NCI-H146 (cell line): Measurements from ENCODE around the gene AACS.
"Not testable (repeated sequence)": the region's sequence is repeated elsewhere in the genome, so short reads cannot be mapped to it uniquely, and the experiment has no call there.

Experiments
- DNase-seq: peaks from one replicate; lab custom pipeline; 2025; lab: John Stamatoyannopoulos, UW

AACS gene

DNA sequence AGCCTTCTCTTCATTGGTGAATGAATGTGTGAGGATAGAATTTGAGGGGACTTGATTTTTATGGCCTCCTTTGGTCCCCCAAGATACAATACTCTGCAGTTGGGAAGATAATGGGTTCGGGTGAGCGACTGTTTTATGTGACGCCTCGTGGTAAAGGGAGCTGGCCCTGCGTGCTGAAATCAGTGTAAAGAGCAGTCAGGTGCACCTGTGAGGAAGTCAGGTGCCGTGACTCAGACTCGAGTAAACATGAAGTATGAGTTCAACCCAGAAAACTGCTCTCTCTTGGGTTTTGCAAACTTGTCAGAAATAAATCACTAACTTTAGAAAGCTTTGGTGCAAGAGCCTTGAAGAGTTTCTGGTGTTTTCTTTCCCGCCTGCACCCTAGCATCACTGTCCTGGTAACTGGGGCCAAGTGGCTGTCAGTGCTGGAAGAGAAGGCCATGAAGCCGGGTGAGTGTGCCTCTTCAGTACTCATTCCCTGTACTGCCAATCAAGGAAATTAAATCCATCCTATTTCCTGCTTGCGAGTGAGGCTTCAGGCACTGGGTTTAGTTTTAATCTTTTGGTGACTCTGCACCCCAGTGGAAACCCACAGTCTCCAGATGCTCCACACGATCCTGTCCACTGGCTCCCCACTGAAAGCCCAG is 59.2 kb downstream of the AACS start:
- DNase-seq: no peak

GRCh38 chr12:125125271-125125670 is 60.0 kb downstream of the AACS start:
- no peak for DNase-seq

- DNase-seq: peak; percentile 13
Measured at GRCh38 chr12:125128439-125129178, 63.4 kb downstream of the AACS start.

- no peak for DNase-seq
Measured at GRCh38 chr12:125129179-125129571, 63.9 kb downstream of the AACS start.

DNA sequence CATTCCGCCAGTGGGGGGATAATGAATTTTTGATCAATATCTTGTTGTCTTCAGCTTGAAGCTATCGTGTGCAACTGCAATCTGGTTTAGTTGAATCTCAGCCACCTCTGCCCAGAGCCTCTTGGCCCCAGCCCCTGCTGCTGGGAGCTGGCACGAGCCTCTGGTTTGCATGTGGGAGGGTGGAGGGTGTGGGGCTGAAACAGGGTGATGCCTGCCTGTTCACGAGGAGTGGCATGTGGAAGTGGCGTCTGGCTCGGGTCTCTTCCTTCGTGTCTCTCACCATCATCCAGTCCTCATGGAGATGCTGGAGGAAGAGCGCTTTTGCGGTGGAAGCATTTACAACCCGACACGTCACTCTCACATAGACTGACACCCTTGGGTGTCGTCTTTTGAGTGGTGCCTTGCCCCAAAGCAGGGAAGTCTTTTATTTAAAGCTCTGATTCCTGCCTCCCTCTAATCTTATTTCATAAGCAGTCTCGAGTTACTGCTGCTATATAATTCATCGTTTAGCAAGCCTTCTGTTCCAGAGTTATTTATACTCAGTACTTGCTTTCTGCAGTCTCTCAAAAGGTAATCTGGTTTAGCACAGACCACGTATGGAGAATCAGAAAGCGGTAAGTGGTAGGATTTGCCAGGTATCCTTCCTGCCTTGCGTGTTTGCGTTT is 64.5 kb downstream of the AACS start:
- DNase-seq: no peak

- DNase-seq: no peak
Measured at GRCh38 chr12:125131958-125132357, 66.7 kb downstream of the AACS start.

DNA sequence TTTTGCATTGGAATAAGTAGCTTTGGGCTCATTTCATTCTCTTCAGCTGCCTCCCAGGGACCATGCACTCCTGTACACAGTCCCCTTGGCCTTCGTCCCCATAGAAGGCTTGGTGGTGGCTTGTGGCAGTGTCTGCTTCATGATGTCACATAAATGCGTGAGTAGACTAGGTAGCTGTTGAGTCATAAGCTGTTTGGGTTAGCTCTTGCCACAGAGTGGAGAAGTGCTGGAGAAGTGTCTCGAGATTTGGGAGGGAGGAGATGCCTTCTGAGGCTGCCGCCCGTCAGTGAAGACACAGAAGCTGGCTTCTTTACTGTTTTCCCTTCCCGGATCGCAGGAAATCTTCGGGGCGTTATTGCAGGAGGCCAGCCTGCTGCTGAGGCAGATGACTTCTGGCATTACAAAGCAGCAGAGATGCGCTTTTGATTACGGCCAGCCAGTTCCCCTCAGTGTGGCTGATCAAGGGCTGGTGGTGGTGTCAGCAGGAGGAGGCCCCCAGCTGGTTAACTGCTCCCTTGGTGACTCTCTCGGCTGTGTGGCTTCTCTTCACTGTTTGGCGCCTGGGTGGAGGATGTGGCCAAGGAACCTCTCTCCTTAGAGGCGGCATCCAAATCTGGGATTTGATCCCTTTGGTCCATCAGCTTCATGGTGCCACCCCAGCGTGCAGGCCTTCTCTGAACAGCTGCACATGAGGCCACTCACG is 67.6 kb downstream of the AACS start:
- DNase-seq: no peak

DNA sequence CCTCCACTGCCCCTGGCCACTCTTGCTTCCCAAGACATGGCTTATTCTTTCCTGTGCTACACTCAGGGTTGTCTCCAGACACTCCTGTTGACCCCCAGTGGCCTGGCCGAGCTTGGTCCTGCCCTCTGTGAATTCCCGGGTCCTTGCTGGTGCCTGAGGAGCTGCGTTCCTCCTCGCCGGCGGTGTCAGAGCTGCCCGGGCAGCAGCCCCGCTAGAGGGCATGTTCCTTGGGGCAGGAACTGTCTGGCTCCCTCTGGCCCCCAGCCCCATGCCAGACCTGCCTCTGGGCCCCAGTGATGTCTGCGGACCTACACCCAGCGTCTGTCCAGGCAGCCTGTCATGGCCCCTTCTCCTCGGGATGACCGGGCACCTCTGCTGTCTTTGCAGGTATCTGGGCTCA is 68.4 kb downstream of the AACS start:
- no peak for DNase-seq

- DNase-seq: no peak
Measured at GRCh38 chr12:125134576-125134975, 69.3 kb downstream of the AACS start.

DNA sequence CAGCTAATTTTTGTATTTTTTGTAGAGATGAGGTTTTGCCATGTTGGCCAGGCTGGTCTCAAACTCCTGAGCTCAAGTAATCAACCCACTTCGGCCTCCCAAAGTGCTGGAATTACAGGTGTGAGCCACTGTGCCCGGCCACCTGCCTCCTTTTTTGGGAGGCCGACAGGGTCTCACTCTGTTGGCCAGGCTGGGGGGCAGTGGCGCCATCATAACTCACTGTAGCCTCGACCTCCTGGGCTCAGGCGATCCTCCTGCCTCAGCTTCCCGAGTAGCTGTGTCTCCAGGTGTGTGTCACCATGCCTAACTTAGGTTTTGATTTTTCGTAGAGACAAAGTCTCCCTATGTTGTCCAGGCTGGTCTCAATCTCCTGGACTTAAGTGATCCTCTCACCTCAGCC is 70.7 kb downstream of the AACS start:
- DNase-seq: no peak

DNA sequence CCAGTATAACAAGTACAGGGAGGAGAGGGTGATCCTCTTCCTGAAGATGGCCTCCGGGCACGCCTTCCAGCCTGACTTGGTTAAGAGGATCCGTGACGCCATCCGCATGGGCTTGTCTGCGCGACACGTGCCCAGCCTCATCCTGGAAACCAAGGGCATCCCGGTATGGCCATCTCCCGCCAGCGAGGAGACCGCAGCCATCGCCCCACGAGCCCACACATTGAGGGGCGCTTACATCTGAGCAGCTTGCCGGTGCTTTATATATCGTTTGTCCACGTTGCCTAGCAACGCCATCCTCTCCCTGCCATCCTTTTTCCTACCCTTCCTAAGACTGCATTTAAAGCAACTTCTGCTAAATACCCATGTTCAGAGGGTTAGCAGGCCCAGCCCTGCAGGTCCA is 71.5 kb downstream of the AACS start:
- no peak for DNase-seq

- DNase-seq: no peak
Measured at GRCh38 chr12:125137766-125138344, 72.6 kb downstream of the AACS start.

GRCh38 chr12:125140279-125141209 is 75.3 kb downstream of the AACS start:
- peak; percentile 8 for DNase-seq

GRCh38 chr12:125141210-125141573 is 76.0 kb downstream of the AACS start:
- DNase-seq: not testable (repeated sequence)

DNA sequence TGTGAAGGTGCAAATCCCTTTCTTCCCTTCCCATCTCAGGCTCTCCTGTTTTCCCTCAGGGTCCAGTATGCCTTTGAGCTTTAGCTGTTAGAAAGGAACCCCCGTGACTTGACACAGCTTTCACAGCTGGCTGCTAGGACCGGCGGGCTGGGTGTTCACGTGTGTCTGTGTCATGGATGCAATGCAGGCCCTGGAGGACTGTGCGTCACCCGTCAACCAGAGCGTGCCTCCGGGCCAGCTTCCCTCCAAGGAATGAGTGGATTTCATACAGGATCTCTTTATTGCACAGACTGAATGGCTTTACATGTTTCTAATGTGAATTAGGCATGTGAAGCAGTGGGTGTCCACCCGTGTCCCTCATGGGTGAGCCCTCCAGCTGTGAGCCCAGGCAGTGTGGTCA is 77.4 kb downstream of the AACS start:
- no peak for DNase-seq

GRCh38 chr12:125143491-125143890 is 78.3 kb downstream of the AACS start:
- DNase-seq: no peak

- no peak for DNase-seq
Measured at GRCh38 chr12:125145196-125145595, 80.0 kb downstream of the AACS start.

DNA sequence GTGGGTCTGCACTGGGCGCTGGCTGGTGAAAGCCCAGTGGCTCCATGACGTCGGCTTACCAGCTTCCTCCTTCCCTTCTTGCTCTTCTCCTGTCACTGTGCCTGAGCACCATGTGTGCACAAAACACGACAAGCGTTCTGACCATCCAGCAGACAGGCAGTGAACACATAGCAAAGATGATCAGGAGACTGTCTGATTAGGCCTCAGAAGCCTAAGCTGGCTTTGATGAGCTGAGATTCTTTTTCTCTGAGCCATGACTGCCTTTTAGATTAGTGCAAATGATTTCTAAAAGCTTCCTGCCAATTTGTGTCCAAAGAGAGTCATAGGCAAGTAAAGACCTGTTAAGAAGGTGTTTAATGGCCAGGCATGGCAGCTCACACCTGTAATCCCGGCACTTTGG is 83.1 kb downstream of the AACS start:
- no peak for DNase-seq

- DNase-seq: no peak
Measured at GRCh38 chr12:125149160-125150108, 84.2 kb downstream of the AACS start.

DNA sequence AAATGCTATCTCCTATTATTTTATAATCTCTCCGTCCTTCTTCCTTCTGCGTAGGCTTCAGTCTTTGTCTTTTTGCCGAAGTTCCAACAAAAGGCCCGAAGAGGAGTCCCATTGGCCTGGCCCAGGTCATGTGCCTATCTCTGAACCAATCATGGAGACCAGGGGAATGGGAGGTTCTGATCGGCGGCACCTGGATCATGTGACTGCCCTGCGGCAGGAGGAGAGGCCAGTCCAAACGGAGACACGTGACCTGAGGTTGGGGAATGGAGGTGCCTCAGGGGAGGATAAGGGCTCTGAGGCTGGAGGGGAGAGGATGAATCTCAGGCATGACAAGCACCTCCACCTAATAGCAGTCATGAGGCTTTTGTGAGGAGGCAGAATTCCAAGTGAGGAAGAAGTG is 86.0 kb downstream of the AACS start:
- no peak for DNase-seq
